Large intestine (tissue), 3 donors: ENCODE data around the gene B3GNT8. TPM values are rescaled to one million over a fixed set of nuclear protein-coding genes. Genes with fewer than 3 reads are reported as not detected.

Source experiments
- DNase-seq, 2 donors: peaks; one replicate each; pipeline versions ENCODE4 v3.0.0 to v3.0.0-alpha.2; 2013
- H3K27ac ChIP-seq: one replicate; pipeline ENCODE4 v1.5.1; 2013; ENCODE audit warnings: low read length
- H3K27me3 ChIP-seq: 2 replicates; pipeline ENCODE4 v1.6.1; 2013; ENCODE audit warnings: low read length; ENCODE audit not compliant: control insufficient read depth, insufficient read depth
- H3K36me3 ChIP-seq: 2 replicates; pipeline ENCODE4 v1.6.1; 2013; ENCODE audit warnings: low read length; ENCODE audit not compliant: control insufficient read depth, insufficient read depth
- H3K4me1 ChIP-seq: one replicate; pipeline ENCODE4 v1.6.1; 2013; ENCODE audit warnings: low read length; ENCODE audit not compliant: control insufficient read depth, insufficient read depth
- H3K4me3 ChIP-seq: one replicate; pipeline ENCODE4 v1.5.1; 2013; ENCODE audit warnings: low read length
- H3K9me3 ChIP-seq: one replicate; pipeline ENCODE4 v1.6.1; 2013; ENCODE audit warnings: mild to moderate bottlenecking, low read depth, low read length, moderate library complexity; ENCODE audit not compliant: control insufficient read depth
- WGBS: methylation state at CpG from one replicate; pipeline ENCODE4 v1.1.5; 2013; ENCODE audit warnings: low lambda C conversion rate; ENCODE audit not compliant: insufficient coverage; 5-methylcytosine and 5-hydroxymethylcytosine counted together
- polyA plus RNA-seq: library from polyadenylated mRNA; unstranded; fragments of 120-200 nt; gene quantifications from one replicate; pipeline ENCODE4 v1.2.1, GENCODE V29; 2013

Gene B3GNT8
- polyA plus RNA-seq, 1 donor, result 29.7 TPM

DNA sequence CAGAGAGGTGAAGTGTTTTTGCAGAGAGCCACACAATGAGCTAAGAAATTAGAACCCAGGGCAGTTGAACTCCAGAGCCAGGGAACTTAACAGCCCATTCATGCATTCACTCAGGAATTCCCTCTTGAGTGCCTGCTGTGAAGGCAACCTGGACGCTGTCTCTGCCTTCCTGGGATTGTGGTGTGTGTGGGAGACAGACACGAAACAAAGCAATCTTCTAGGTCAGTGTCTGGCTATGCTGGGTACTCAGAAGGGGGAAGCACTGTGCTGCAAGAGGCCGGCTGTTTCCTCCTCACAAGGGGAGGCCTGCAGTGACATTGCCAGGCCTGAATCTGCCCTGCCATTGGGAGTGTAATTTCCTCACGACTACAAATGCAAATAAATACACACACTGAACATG, 19.9 kb downstream of the B3GNT8 start:
- no peak overlapping the region for H3K4me3 ChIP-seq
- peaks cover 30% of the 10 kb centered on the region for H3K36me3 ChIP-seq
- peak in 1 of 2 donors; percentile 27 for DNase-seq
- no CpG with 5 or more reads among the region's 4 CpGs for WGBS
- no peaks in the 10 kb centered on the region for H3K9me3 ChIP-seq
- peaks cover 19% of the 10 kb centered on the region for H3K4me1 ChIP-seq
- no peak overlapping the region for H3K27ac ChIP-seq
- no peaks in the 10 kb centered on the region for H3K27me3 ChIP-seq

DNA sequence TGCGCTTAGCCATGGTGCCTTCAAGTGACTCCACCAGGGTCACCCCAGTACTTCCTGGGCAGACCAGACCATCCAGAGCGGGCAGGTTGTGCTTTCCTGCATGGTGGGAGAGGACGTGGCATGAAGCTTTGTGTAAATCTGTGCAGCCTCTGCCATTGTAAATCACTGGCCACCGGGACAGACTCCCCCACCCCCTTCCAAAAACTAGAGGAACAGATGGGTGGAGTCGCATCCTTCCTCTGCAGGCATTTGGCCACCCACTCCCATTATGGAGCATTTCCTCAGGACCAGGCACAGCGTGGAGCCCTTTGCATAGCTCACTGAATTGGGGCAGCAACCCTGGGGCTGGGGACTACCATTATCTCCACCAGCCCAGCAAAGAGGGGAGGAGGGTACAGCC, 21.4 kb downstream of the B3GNT8 start:
- WGBS, result no CpG with 5 or more reads among the region's 6 CpGs
- Histone ChIP-seq H3K27me3 (no peaks in the 10 kb centered on the region), H3K36me3 (peaks cover 21% of the 10 kb centered on the region), H3K4me3 (no peak overlapping the region), H3K27ac (no peak overlapping the region), H3K9me3 (no peaks in the 10 kb centered on the region), H3K4me1 (peaks cover 19% of the 10 kb centered on the region)
- no peak for DNase-seq

- Histone ChIP-seq H3K9me3 (no peaks in the 10 kb centered on the region), H3K36me3 (peaks cover 15% of the 10 kb centered on the region), H3K4me3 (no peak overlapping the region), H3K27ac (no peak overlapping the region), H3K27me3 (no peaks in the 10 kb centered on the region), H3K4me1 (peaks cover 13% of the 10 kb centered on the region)
- WGBS, result 87% methylated on average over 3 of the region's 12 CpGs
- DNase-seq, result no peak
Observed at GRCh38 chr19:41403181-41403970, 23.8 kb downstream of the B3GNT8 start.

- Histone ChIP-seq H3K9me3 (no peaks in the 10 kb centered on the region), H3K4me1 (peaks cover 8% of the 10 kb centered on the region), H3K36me3 (peaks cover 11% of the 10 kb centered on the region), H3K4me3 (no peak overlapping the region), H3K27me3 (no peaks in the 10 kb centered on the region), H3K27ac (no peak overlapping the region)
- WGBS, result no CpG with 5 or more reads among the region's 3 CpGs
- no peak for DNase-seq
Observed at GRCh38 chr19:41402010-41402409, 25.2 kb downstream of the B3GNT8 start.

- no peaks in the 10 kb centered on the region for H3K27me3 ChIP-seq
- no peaks in the 10 kb centered on the region for H3K9me3 ChIP-seq
- no peak for DNase-seq
- H3K36me3 ChIP-seq, result peaks cover 11% of the 10 kb centered on the region
- H3K27ac ChIP-seq, result no peak overlapping the region
- WGBS, result 100% methylated on average over 1 of the region's 4 CpGs
- peaks cover 8% of the 10 kb centered on the region for H3K4me1 ChIP-seq
- no peak overlapping the region for H3K4me3 ChIP-seq
Observed at GRCh38 chr19:41401483-41401882, 25.7 kb downstream of the B3GNT8 start.

DNA sequence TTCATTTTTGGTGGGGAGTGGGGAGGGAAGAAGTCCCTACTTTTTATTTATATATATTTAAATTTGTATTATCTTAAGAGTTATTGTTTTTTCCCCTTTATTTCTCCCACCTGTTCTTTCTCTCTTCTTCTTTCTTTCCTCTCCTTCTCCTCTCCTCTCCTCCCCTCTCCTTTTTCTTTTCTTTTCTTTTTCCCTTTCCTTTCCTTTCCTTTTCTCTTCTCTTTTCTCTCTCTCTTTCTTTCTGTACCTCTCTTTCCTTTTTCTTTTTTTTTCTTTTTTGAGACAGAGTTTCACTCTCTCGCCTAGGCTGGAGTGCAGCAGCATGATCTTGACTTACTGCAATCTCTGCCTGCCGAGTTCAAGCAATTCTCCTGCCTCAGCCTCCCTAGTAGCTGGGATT, 27.6 kb downstream of the B3GNT8 start:
- no peak for DNase-seq
- Histone ChIP-seq H3K36me3 (peaks cover 11% of the 10 kb centered on the region), H3K4me1 (peaks cover 8% of the 10 kb centered on the region), H3K9me3 (no peaks in the 10 kb centered on the region), H3K27me3 (no peaks in the 10 kb centered on the region), H3K27ac (no peak overlapping the region), H3K4me3 (no peak overlapping the region)
- 83% methylated on average over 1 of the region's 2 CpGs for WGBS

DNA sequence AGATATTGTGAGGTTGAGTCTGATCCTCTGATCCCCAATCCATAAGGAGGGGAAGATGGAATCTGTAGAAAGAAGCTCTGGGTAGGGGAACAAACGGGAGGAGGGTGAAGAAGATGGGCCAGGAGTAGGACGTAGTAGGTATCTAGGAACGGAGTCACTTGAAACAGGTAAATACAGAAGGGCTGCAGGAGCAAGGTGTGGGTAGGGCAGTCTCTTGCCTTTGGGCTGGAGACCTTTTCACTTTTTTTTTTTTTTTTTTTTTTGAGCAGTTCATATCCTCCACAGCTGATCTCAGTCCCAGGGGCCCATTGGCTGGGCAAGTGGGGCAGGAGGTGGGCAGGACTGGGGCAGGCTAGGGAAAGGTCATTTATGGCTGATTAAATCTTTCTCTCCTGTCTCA, 28.1 kb downstream of the B3GNT8 start:
- Histone ChIP-seq H3K27ac (no peak overlapping the region), H3K9me3 (no peaks in the 10 kb centered on the region), H3K27me3 (no peaks in the 10 kb centered on the region), H3K4me1 (peaks cover 8% of the 10 kb centered on the region), H3K4me3 (no peak overlapping the region), H3K36me3 (peaks cover 11% of the 10 kb centered on the region)
- no CpG with 5 or more reads among the region's 3 CpGs for WGBS
- DNase-seq, result no peak

GRCh38 chr19:41398598-41398997, 28.6 kb downstream of the B3GNT8 start:
- peaks cover 11% of the 10 kb centered on the region for H3K36me3 ChIP-seq
- H3K27me3 ChIP-seq, result no peaks in the 10 kb centered on the region
- no CpG with 5 or more reads among the region's 3 CpGs for WGBS
- no peak for DNase-seq
- no peaks in the 10 kb centered on the region for H3K9me3 ChIP-seq
- peaks cover 8% of the 10 kb centered on the region for H3K4me1 ChIP-seq
- H3K27ac ChIP-seq, result no peak overlapping the region
- H3K4me3 ChIP-seq, result peak overlapping the region; percentile 82

GRCh38 chr19:41398050-41398418, 29.1 kb downstream of the B3GNT8 start:
- H3K4me3 ChIP-seq, result peak overlapping the region; percentile 82
- H3K4me1 ChIP-seq, result peaks cover 8% of the 10 kb centered on the region
- no peaks in the 10 kb centered on the region for H3K27me3 ChIP-seq
- WGBS, result 0% methylated on average over 1 of the region's 5 CpGs
- no peaks in the 10 kb centered on the region for H3K9me3 ChIP-seq
- H3K27ac ChIP-seq, result peak overlapping the region; percentile 31
- H3K36me3 ChIP-seq, result peaks cover 8% of the 10 kb centered on the region
- DNase-seq, result no peak

DNA sequence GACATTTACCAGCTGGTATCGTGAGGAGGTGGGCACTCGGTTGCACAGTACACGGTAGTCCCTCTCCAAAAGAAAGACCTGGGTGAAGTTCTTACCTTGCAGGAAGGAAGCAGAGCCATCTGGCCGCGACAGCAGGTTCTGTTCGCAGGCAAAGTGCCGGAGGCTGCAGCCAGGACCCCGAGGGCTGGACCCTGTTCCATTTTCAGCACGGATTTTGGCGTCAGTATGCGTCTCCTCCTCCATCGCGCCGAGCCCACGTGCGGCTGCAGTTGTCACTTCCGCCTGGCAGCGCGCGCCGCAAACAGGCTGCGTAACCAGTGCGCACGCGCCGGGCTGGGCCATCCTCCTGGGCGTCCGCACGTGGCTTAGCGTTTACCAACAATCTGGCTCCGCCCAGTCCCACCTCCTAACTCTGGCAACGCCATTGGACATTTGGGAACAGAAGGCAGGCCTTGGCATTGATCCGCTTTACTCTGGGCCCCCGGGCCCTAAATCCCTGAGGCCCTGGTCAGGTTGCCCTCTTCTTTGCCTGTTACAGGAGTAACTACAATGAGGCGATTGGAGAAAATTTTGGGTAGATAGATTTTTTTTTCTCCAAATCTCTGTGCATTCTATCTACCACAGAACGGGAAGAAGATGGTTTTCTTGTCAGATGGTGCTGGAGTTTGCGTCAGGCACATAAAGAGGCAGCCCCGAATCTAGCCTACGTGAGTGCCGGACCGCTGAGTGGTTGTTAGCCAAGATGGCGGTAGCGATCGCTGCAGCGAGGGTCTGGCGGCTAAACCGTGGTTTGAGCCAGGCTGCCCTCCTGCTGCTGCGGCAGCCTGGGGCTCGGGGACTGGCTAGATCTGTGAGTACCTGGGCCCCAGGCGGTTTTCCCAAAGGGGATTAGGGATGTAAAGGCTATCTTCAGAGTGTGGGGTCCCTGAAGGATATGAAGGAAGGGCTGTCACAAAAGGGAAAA, 29.8 kb downstream of the B3GNT8 start, which contains the start of the genes BCKDHA and EXOSC5:
Gene BCKDHA (plus strand): TSS at position 733 of the 964 bp plus-strand sequence. CDS start 10 bp downstream, at position 743.
Gene EXOSC5 (minus strand): TSS at position 274 of the 964 bp plus-strand sequence. CDS start 31 bp downstream, at position 243.
- peak within 1 kb of the TSS; percentile 31 for H3K27ac ChIP-seq
- no CpG with 5 or more reads among the region's 50 CpGs for WGBS
- DNase-seq, result peak; percentile 100
- H3K4me1 ChIP-seq, result peaks cover 8% of the 10 kb centered on the region
- peak within 1 kb of the TSS; percentile 82 for H3K4me3 ChIP-seq
- H3K9me3 ChIP-seq, result no peaks in the 10 kb centered on the region
- H3K36me3 ChIP-seq, result peaks cover 5% of the 10 kb centered on the region
- H3K27me3 ChIP-seq, result no peaks in the 10 kb centered on the region
